ENCODE results near the gene LYSET. TPM values are rescaled to one million over a fixed set of nuclear protein-coding genes. Genes with fewer than 3 reads are reported as not detected.
"Not testable (repeated sequence)": the region's sequence is repeated elsewhere in the genome, so short reads cannot be mapped to it uniquely, and the experiment has no call there.

Gene LYSET
- total RNA-seq, 1 experiment from 2014 or later = 25.6 TPM

DNA sequence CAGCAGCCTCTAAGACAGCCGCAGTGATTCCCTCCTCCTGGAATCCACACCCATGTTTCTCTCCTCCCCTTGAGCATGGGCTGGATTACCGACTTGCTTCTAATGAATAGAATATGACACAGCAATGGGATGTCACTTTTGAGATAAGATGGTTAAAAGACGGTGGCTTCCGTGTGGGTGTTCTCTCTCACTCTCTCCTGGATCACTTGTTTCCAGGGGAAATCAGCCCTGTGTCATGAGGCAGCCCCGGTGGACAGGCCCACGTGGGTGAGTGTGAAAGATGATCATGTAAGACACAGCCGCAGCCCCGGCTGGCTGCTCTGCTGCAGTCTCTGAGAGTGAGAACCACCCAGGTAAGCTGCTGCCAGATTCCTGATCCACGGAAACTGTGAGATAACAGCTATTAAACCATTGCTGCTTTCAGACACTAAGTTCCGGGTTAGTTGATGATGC is 11.1 kb upstream of the LYSET start:
- no peak for DNase-seq (ENCODE audit: low spot score)
- CTCF ChIA-PET = interaction anchor here (0.7 to 1.8 kb wide), 5 partner anchors 11 to 280 kb away, joined by 3 to 7 read pairs (median 3); partner anchors contain the start of genes LYSET and MOAP1

DNA sequence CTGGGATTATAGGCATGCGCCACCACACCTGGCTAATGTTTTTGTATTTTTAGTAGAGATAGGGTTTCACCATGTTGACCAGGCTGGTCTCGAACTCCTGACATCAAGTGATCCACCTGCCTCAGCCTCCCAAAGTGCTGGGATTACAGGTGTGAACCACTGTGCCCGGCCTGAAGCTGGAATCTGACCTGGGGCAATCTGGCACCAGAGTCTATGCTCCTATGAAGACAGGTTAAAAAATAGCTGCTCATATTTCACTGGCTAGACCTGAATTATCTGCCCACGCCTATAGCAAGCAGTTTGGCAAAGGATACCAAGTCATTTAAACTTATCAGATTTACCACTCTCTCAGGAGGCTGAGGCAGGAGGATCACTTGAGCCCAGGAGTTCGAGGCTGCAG is 10.4 kb upstream of the LYSET start:
- not testable (repeated sequence) for H3K4me3 Mint-ChIP-seq; H3K4me1 Mint-ChIP-seq; H3K27me3 Mint-ChIP-seq (ENCODE audit: low read depth); H3K9me3 Mint-ChIP-seq; DNase-seq (ENCODE audit: low spot score); ATAC-seq; H3K36me3 Mint-ChIP-seq
- ChIA-PET CTCF (interaction anchor here (0.7 to 1.4 kb wide), 4 partner anchors 9 to 281 kb away, joined by 3 to 4 read pairs (median 3); partner anchors contain the start of genes LYSET and MOAP1), POLR2A (interaction anchor here (1.2 kb wide), 1 partner anchor 10 kb away, joined by 3 read pairs; the partner anchor contains the start of genes LYSET and MOAP1)
- 0 out of 2 replicates have a peak overlapping the region, but pooled peaks have one; percentile 9 for H3K27ac Mint-ChIP-seq

More for the DNA sequence above, 11.1 kb upstream of the LYSET start:
- TF ChIP-seq, protein P1, sequence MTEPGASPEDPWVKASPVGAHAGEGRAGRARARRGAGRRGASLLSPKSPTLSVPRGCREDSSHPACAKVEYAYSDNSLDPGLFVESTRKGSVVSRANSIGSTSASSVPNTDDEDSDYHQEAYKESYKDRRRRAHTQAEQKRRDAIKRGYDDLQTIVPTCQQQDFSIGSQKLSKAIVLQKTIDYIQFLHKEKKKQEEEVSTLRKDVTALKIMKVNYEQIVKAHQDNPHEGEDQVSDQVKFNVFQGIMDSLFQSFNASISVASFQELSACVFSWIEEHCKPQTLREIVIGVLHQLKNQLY (CRISPR knock-in tag; IDR thresholded peaks at IDR 0.05) = no peak
- no peak for TF ChIP-seq ZNF396 (CRISPR knock-in tag; IDR thresholded peaks at IDR 0.05; ENCODE audit: borderline replicate concordance)
- TF ChIP-seq SMAD4 (CRISPR knock-in tag; IDR thresholded peaks at IDR 0.05) = no peak
- TF ChIP-seq ZNF317 (CRISPR knock-in tag; IDR thresholded peaks at IDR 0.05; ENCODE audit: borderline replicate concordance, low read depth) = no peak
- no peak for TF ChIP-seq OVOL2 (CRISPR knock-in tag; IDR thresholded peaks at IDR 0.05; ENCODE audit: borderline replicate concordance)
- Mint-ChIP-seq H3K4me1 (no peaks in the 10 kb centered on the region), H3K4me3 (no peak overlapping the region), H3K27me3 (ENCODE audit: low read depth) (no peaks in the 10 kb centered on the region), H3K27ac (no peak overlapping the region), H3K36me3 (no peaks in the 10 kb centered on the region), H3K9me3 (no peaks in the 10 kb centered on the region)
- POLR2A ChIA-PET = interaction anchor here (1.2 kb wide), 1 partner anchor 11 kb away, joined by 3 read pairs; the partner anchor contains the start of genes LYSET and MOAP1
- ATAC-seq = no peak

DNA sequence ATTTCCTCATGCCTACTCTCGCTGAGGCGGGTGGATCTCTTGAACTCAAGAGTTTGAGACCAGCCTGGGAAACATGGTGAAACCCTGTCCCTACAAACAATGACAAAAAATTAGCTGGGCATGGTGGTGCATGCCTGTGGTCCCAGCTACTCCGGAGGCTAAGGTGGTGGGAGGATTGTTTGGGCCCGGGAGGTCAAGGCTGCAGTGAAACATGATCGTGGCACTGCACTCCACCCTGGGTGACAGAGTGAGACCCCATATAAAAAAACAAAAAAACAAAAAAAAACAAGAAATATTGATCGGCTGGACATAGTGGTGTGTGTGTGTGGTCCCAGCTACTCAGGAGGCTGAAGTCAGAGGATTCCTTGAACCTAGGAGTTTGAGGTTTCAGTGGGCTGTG is 9.6 kb upstream of the LYSET start:
- no peak for DNase-seq (ENCODE audit: low spot score)
- H3K4me1 Mint-ChIP-seq = no peaks in the 10 kb centered on the region
- H3K27me3 Mint-ChIP-seq (ENCODE audit: low read depth) = no peaks in the 10 kb centered on the region
- H3K27ac Mint-ChIP-seq = no peak overlapping the region
- ATAC-seq = no peak
- no peaks in the 10 kb centered on the region for H3K36me3 Mint-ChIP-seq
- no peaks in the 10 kb centered on the region for H3K9me3 Mint-ChIP-seq
- ChIA-PET POLR2A (no interaction called here), CTCF (interaction anchor here (1.0 to 4.5 kb wide), 5 partner anchors 8 to 223 kb away, joined by 3 to 24 read pairs (median 4); no protein-coding TSS in a partner anchor)
- no peak overlapping the region for H3K4me3 Mint-ChIP-seq
- TF ChIP-seq ETV6 (CRISPR knock-in tag; IDR thresholded peaks at IDR 0.05) (no peak), GTF2I (CRISPR knock-in tag; conservative IDR thresholded peaks at IDR 0.05) (no peak), EMX1 (CRISPR knock-in tag; IDR thresholded peaks at IDR 0.05) (no peak), TEAD4 (CRISPR knock-in tag; IDR thresholded peaks at IDR 0.05) (no peak), ZNF416 (CRISPR knock-in tag; IDR thresholded peaks at IDR 0.05) (no peak), GRHL2 (CRISPR knock-in tag; IDR thresholded peaks at IDR 0.05; ENCODE audit: insufficient replicate concordance, severe bottlenecking) (no peak), ZNF263 (CRISPR knock-in tag; IDR thresholded peaks at IDR 0.05; ENCODE audit: low read depth) (no peak), RELA (CRISPR knock-in tag; IDR thresholded peaks at IDR 0.05; ENCODE audit: borderline replicate concordance) (no peak), CREM (CRISPR knock-in tag; IDR thresholded peaks at IDR 0.05) (no peak)
- TF ChIP-seq, protein P2, sequence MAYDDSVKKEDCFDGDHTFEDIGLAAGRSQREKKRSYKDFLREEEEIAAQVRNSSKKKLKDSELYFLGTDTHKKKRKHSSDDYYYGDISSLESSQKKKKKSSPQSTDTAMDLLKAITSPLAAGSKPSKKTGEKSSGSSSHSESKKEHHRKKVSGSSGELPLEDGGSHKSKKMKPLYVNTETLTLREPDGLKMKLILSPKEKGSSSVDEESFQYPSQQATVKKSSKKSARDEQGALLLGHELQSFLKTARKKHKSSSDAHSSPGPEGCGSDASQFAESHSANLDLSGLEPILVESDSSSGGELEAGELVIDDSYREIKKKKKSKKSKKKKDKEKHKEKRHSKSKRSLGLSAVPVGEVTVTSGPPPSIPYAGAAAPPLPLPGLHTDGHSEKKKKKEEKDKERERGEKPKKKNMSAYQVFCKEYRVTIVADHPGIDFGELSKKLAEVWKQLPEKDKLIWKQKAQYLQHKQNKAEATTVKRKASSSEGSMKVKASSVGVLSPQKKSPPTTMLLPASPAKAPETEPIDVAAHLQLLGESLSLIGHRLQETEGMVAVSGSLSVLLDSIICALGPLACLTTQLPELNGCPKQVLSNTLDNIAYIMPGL (CRISPR knock-in tag; IDR thresholded peaks at IDR 0.05) = no peak
- TF ChIP-seq, protein P3, sequence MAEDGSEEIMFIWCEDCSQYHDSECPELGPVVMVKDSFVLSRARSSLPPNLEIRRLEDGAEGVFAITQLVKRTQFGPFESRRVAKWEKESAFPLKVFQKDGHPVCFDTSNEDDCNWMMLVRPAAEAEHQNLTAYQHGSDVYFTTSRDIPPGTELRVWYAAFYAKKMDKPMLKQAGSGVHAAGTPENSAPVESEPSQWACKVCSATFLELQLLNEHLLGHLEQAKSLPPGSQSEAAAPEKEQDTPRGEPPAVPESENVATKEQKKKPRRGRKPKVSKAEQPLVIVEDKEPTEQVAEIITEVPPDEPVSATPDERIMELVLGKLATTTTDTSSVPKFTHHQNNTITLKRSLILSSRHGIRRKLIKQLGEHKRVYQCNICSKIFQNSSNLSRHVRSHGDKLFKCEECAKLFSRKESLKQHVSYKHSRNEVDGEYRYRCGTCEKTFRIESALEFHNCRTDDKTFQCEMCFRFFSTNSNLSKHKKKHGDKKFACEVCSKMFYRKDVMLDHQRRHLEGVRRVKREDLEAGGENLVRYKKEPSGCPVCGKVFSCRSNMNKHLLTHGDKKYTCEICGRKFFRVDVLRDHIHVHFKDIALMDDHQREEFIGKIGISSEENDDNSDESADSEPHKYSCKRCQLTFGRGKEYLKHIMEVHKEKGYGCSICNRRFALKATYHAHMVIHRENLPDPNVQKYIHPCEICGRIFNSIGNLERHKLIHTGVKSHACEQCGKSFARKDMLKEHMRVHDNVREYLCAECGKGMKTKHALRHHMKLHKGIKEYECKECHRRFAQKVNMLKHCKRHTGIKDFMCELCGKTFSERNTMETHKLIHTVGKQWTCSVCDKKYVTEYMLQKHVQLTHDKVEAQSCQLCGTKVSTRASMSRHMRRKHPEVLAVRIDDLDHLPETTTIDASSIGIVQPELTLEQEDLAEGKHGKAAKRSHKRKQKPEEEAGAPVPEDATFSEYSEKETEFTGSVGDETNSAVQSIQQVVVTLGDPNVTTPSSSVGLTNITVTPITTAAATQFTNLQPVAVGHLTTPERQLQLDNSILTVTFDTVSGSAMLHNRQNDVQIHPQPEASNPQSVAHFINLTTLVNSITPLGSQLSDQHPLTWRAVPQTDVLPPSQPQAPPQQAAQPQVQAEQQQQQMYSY (CRISPR knock-in tag; IDR thresholded peaks at IDR 0.05) = no peak
- TF ChIP-seq, protein P4, sequence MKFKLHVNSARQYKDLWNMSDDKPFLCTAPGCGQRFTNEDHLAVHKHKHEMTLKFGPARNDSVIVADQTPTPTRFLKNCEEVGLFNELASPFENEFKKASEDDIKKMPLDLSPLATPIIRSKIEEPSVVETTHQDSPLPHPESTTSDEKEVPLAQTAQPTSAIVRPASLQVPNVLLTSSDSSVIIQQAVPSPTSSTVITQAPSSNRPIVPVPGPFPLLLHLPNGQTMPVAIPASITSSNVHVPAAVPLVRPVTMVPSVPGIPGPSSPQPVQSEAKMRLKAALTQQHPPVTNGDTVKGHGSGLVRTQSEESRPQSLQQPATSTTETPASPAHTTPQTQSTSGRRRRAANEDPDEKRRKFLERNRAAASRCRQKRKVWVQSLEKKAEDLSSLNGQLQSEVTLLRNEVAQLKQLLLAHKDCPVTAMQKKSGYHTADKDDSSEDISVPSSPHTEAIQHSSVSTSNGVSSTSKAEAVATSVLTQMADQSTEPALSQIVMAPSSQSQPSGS (CRISPR knock-in tag; IDR thresholded peaks at IDR 0.05; ENCODE audit: borderline replicate concordance, low read depth) = no peak
- TF ChIP-seq, protein P5, sequence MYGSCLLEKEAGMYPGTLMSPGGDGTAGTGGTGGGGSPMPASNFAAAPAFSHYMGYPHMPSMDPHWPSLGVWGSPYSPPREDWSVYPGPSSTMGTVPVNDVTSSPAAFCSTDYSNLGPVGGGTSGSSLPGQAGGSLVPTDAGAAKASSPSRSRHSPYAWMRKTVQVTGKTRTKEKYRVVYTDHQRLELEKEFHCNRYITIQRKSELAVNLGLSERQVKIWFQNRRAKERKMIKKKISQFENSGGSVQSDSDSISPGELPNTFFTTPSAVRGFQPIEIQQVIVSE (CRISPR knock-in tag; IDR thresholded peaks at IDR 0.05; ENCODE audit: borderline replicate concordance) = no peak
- TF ChIP-seq, protein P6, sequence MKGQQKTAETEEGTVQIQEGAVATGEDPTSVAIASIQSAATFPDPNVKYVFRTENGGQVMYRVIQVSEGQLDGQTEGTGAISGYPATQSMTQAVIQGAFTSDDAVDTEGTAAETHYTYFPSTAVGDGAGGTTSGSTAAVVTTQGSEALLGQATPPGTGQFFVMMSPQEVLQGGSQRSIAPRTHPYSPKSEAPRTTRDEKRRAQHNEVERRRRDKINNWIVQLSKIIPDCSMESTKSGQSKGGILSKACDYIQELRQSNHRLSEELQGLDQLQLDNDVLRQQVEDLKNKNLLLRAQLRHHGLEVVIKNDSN (CRISPR knock-in tag; IDR thresholded peaks at IDR 0.05) = no peak
- TF ChIP-seq, protein P7, sequence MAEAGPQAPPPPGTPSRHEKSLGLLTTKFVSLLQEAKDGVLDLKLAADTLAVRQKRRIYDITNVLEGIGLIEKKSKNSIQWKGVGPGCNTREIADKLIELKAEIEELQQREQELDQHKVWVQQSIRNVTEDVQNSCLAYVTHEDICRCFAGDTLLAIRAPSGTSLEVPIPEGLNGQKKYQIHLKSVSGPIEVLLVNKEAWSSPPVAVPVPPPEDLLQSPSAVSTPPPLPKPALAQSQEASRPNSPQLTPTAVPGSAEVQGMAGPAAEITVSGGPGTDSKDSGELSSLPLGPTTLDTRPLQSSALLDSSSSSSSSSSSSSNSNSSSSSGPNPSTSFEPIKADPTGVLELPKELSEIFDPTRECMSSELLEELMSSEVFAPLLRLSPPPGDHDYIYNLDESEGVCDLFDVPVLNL (CRISPR knock-in tag; IDR thresholded peaks at IDR 0.05; ENCODE audit: borderline replicate concordance, low read depth) = no peak

Data from WTC11 (cell line).